Ovary (tissue), 3 donors: ENCODE data around the gene HTRA2.

Experiments
- CTCF ChIP-seq, 3 donors: fragments of 450-650 bp in 2 of 3; fragments of 200-600 bp in 1 of 3; IDR thresholded peaks; one replicate each; pipeline versions ENCODE4 v1.5.1 to v1.8.0; 2016 to 2022; ENCODE audit warnings: antibody characterized with exemption in 3 of 3, mild to moderate bottlenecking in 1 of 3
- EP300 ChIP-seq: sonication (generic); formaldehyde crosslinking; IDR thresholded peaks from one replicate; pipeline ENCODE4 v1.6.1; 2017; ENCODE audit warnings: antibody characterized with exemption
- POLR2A ChIP-seq: fragments of 450-650 bp; IDR thresholded peaks from one replicate; pipeline ENCODE4 v1.6.1; 2017; ENCODE audit warnings: antibody characterized with exemption, mild to moderate bottlenecking, moderate library complexity
- donor health status: DM: no; HTN: no; CAD: no.

DNA sequence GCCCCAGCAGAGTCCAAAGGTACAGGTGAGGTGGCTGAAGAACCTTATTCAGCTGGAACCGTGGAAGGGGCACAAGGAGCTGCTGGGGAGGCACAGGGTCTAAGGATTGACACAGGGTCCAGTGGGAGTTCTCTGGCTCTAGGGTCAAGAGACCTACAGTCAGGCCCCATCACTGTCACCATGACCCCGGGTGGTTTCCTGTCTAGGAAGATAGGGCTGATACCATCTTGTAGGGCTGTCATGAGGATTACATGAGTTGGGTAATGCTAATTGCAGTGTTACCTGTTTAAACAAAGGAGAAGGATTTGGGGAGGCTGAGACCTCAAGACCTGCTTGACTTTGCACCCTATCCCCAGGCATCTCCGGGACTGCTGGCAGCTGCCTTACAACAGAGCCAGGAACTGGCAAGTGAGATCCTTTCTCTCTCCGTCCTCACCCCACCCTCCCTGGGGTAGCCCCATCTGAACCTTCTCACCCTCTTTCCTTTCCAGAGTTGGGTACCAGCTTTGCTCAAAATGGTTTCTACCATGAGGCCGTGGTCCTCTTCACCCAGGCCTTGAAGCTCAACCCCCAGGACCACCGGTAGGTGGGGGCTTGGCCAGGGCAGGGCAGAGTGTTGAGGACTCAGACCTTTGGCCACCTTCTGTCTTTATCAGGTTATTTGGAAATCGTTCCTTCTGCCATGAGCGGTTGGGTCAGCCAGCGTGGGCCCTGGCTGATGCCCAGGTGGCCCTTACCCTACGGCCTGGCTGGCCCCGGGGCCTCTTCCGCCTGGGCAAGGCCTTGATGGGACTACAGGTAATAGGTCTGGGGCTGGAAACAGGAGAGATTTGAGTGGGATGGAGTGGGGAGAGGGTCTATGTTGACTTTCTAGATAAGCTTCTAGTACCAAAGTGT, 37.8 kb upstream of the HTRA2 start:
- TF ChIP-seq CTCF (IDR thresholded peaks at IDR 0.05) (no peak), POLR2A (no peak), EP300 (no peak)
